Measurements from ENCODE around the gene BIN2.

GRCh38 chr12:51242120-51242519 is 81.9 kb downstream of the BIN2 start:
- no peak for TF ChIP-seq EZH2 (IDR thresholded peaks at IDR 0.05; ENCODE audit: low read depth, unreplicated experiment)
- no peak for TF ChIP-seq CTCF (conservative IDR thresholded peaks at IDR 0.05; ENCODE audit: low read depth in 2 of 2)
- no peak for TF ChIP-seq POLR2AphosphoS5 (IDR thresholded peaks at IDR 0.05; ENCODE audit: low read depth)
- TF ChIP-seq REST (IDR thresholded peaks at IDR 0.05; ENCODE audit: unreplicated experiment) = no peak
- no peak for TF ChIP-seq STAT1 (IDR thresholded peaks at IDR 0.05; ENCODE audit: unreplicated experiment)
- no peak for TF ChIP-seq CREB1 (CRISPR knock-in tag; IDR thresholded peaks at IDR 0.05; ENCODE audit: low read depth)
- no peak for TF ChIP-seq JUNB (IDR thresholded peaks at IDR 0.05; ENCODE audit: unreplicated experiment)

Measured in GM23338 (cell line).